Stimulated activated CD4-positive, alpha-beta T cell treated with anti-CD3 and anti-CD28 coated beads, Interleukin-12 subunit alpha, Interleukin-12 subunit beta, amount 100 ng/mL, for 4 hours (primary cell): ENCODE results near the gene WEE1.
"Not testable (repeated sequence)": the region's sequence is repeated elsewhere in the genome, so short reads cannot be mapped to it uniquely, and the experiment has no call there.

Experiments
- DNase-seq: peaks from one replicate; pipeline ENCODE4 v3.0.0-alpha.2; 2020

WEE1 gene

GRCh38 chr11:9573052-9573774, at the start of gene WEE1:
Gene WEE1 (plus strand): TSS chr11:9573670. CDS start chr11:9573934, 264 bp downstream.
- DNase-seq, result peak; percentile 96

GRCh38 chr11:9524001-9524400, 49.5 kb upstream of the WEE1 start:
- no peak for DNase-seq

GRCh38 chr11:9525116-9525515, 48.4 kb upstream of the WEE1 start:
- DNase-seq, result no peak

GRCh38 chr11:9527481-9528135, 45.9 kb upstream of the WEE1 start:
- no peak for DNase-seq

- no peak for DNase-seq
These were observed 45.4 kb upstream of the WEE1 start for GRCh38 chr11:9528136-9528501.

- no peak for DNase-seq
These were observed 44.7 kb upstream of the WEE1 start for GRCh38 chr11:9528573-9529333.

GRCh38 chr11:9529334-9529650, 44.2 kb upstream of the WEE1 start:
- DNase-seq, result no peak

GRCh38 chr11:9530020-9530621, 43.3 kb upstream of the WEE1 start:
- DNase-seq, result no peak

GRCh38 chr11:9530901-9531625, 42.4 kb upstream of the WEE1 start:
- DNase-seq, result no peak

- no peak for DNase-seq
These were observed 40.4 kb upstream of the WEE1 start for GRCh38 chr11:9533058-9533457.

- DNase-seq, result no peak
These were observed 39.6 kb upstream of the WEE1 start for GRCh38 chr11:9533736-9534473.

GRCh38 chr11:9535189-9535781, 38.2 kb upstream of the WEE1 start:
- peak; percentile 86 for DNase-seq

- no peak for DNase-seq
These were observed 34.9 kb upstream of the WEE1 start for GRCh38 chr11:9538548-9538947.

- not testable (repeated sequence) for DNase-seq
These were observed 24.3 kb upstream of the WEE1 start for GRCh38 chr11:9549216-9549615.

- DNase-seq, result no peak
These were observed 23.3 kb upstream of the WEE1 start for GRCh38 chr11:9550191-9550628.

GRCh38 chr11:9561279-9561982, 12.0 kb upstream of the WEE1 start:
- DNase-seq, result no peak

GRCh38 chr11:9562716-9563115, 10.8 kb upstream of the WEE1 start:
- no peak for DNase-seq

- DNase-seq, result no peak
These were observed 10.2 kb upstream of the WEE1 start for GRCh38 chr11:9563196-9563730.

- DNase-seq, result peak; percentile 27
These were observed 7.5 kb upstream of the WEE1 start for GRCh38 chr11:9565822-9566560.

GRCh38 chr11:9566561-9567063, 6.9 kb upstream of the WEE1 start:
- DNase-seq, result no peak
